Bronchial smooth muscle cell (primary cell): ENCODE data around the gene CAMSAP2. TPM values are rescaled to one million over a fixed set of nuclear protein-coding genes. Genes with fewer than 3 reads are reported as not detected.

Source experiments
- total RNA-seq: library from RNA; depleted of rRNA; stranded (reverse); fragments of >200 nt; gene quantifications from 2 replicates; pipeline ENCODE4 v1.2.1, GENCODE V29; 2014

Gene CAMSAP2
- total RNA-seq = 20.0 and 22.1 TPM in 2 replicates

GRCh38 chr1:200738327-200738948 is at the start of gene CAMSAP2:
TSS of gene CAMSAP2 (plus strand) at chr1:200738893. CDS start at chr1:200739828, 935 bp downstream.

GRCh38 chr1:200872446-200873115 is 133.9 kb downstream of the CAMSAP2 start, which contains the start of gene GPR25:
TSS of gene GPR25 (plus strand) at chr1:200872981. CDS start at chr1:200873038, 57 bp downstream.

GRCh38 chr1:200894712-200895442 is 156.2 kb downstream of the CAMSAP2 start, which contains the start of gene INAVA:
TSS of gene INAVA (plus strand) at chr1:200894900. CDS start at chr1:200898401, 3,501 bp downstream.

Other genes with a start within 250 kb of the CAMSAP2 start
- gene KIF14, start 118.1 kb upstream of the CAMSAP2 start, total RNA-seq = 0.43 and 1.6 TPM in 2 replicates
- gene DDX59, start 69.0 kb upstream of the CAMSAP2 start, total RNA-seq = 14.8 and 15.4 TPM in 2 replicates
- gene GPR25, start 134.1 kb downstream of the CAMSAP2 start, total RNA-seq = not detected in 2 replicates
- under 0.01 and 0.09 TPM in 2 replicates for gene INAVA, start 156.0 kb downstream of the CAMSAP2 start, total RNA-seq